HL-60 (cell line): ENCODE data around the gene CTNNA3.

Source experiments
- POLR2AphosphoS5 ChIP-seq: IDR thresholded peaks from 2 replicates; pipeline ENCODE4 v1.6.1; 2012; ENCODE audit warnings: low read depth
- TF ChIP-seq, protein P1 (sequence below): IDR thresholded peaks from one replicate; pipeline ENCODE4 v1.5.1; 2011; ENCODE audit warnings: low read length, control low read depth, inconsistent platforms; ENCODE audit not compliant: insufficient read depth

DNA sequence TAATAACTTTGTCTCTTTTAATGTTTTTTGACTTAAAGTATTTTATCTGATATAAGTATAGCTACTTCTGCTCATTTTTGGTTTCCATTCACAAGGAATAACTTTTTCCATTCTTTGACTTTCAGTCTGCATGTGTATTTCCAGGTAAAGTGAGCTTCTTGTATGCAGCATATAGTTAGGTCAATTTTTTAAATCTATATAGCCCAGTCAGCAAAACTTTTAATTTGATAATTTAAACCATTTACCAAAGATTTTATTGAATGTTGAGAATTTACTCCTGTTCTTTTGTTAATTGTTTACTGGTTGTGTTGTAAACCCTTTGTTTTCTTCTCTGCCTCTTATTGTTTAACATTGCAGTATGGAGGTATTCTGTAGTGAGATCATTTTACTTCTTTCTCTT is 1467.1 kb downstream of the CTNNA3 start:
- TF ChIP-seq, protein P1, sequence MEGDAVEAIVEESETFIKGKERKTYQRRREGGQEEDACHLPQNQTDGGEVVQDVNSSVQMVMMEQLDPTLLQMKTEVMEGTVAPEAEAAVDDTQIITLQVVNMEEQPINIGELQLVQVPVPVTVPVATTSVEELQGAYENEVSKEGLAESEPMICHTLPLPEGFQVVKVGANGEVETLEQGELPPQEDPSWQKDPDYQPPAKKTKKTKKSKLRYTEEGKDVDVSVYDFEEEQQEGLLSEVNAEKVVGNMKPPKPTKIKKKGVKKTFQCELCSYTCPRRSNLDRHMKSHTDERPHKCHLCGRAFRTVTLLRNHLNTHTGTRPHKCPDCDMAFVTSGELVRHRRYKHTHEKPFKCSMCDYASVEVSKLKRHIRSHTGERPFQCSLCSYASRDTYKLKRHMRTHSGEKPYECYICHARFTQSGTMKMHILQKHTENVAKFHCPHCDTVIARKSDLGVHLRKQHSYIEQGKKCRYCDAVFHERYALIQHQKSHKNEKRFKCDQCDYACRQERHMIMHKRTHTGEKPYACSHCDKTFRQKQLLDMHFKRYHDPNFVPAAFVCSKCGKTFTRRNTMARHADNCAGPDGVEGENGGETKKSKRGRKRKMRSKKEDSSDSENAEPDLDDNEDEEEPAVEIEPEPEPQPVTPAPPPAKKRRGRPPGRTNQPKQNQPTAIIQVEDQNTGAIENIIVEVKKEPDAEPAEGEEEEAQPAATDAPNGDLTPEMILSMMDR: no peak
- TF ChIP-seq POLR2AphosphoS5: no peak
